SKM-1 treated with dmso at 0.1 percent for 144 hours (cell line): ENCODE data around the gene PLCB4.
"Not testable (repeated sequence)": the region's sequence is repeated elsewhere in the genome, so short reads cannot be mapped to it uniquely, and the experiment has no call there.

ENCODE experiments used
- DNase-seq: peaks from one replicate; lab custom pipeline; 2025; ENCODE audit not compliant: unreplicated experiment; lab: John Stamatoyannopoulos, UW

PLCB4 gene

GRCh38 chr20:9068841-9069663 is at the start of gene PLCB4:
PLCB4 (plus strand) TSS chr20:9069087; CDS start chr20:9307815, 238,728 bp downstream.
- no peak for DNase-seq

GRCh38 chr20:9019833-9020232 is 49.1 kb upstream of the PLCB4 start:
- no peak for DNase-seq

- DNase-seq, result no peak
Measured at GRCh38 chr20:9021216-9021615, 47.7 kb upstream of the PLCB4 start.

GRCh38 chr20:9021699-9022098 is 47.2 kb upstream of the PLCB4 start:
- DNase-seq, result no peak

GRCh38 chr20:9022376-9022775 is 46.5 kb upstream of the PLCB4 start:
- no peak for DNase-seq

- no peak for DNase-seq
Measured at GRCh38 chr20:9024606-9025005, 44.3 kb upstream of the PLCB4 start.

- no peak for DNase-seq
Measured at GRCh38 chr20:9025011-9025410, 43.9 kb upstream of the PLCB4 start.

- DNase-seq, result no peak
Measured at GRCh38 chr20:9025643-9026042, 43.2 kb upstream of the PLCB4 start.

GRCh38 chr20:9027626-9028025 is 41.3 kb upstream of the PLCB4 start:
- no peak for DNase-seq

GRCh38 chr20:9028419-9028818 is 40.5 kb upstream of the PLCB4 start:
- no peak for DNase-seq

- no peak for DNase-seq
Measured at GRCh38 chr20:9031991-9032390, 36.9 kb upstream of the PLCB4 start.

GRCh38 chr20:9032758-9033157 is 36.1 kb upstream of the PLCB4 start:
- no peak for DNase-seq

GRCh38 chr20:9035126-9035525 is 33.8 kb upstream of the PLCB4 start:
- DNase-seq, result no peak

GRCh38 chr20:9036593-9036992 is 32.3 kb upstream of the PLCB4 start:
- no peak for DNase-seq

- DNase-seq, result no peak
Measured at GRCh38 chr20:9038791-9039535, 29.9 kb upstream of the PLCB4 start.

- DNase-seq, result no peak
Measured at GRCh38 chr20:9040863-9041524, 27.9 kb upstream of the PLCB4 start.

- no peak for DNase-seq
Measured at GRCh38 chr20:9043364-9043763, 25.5 kb upstream of the PLCB4 start.

GRCh38 chr20:9047928-9048327 is 21.0 kb upstream of the PLCB4 start:
- not testable (repeated sequence) for DNase-seq

GRCh38 chr20:9051508-9051907 is 17.4 kb upstream of the PLCB4 start:
- DNase-seq, result no peak

GRCh38 chr20:9052136-9052535 is 16.8 kb upstream of the PLCB4 start:
- no peak for DNase-seq

- DNase-seq, result no peak
Measured at GRCh38 chr20:9053108-9053507, 15.8 kb upstream of the PLCB4 start.

- DNase-seq, result no peak
Measured at GRCh38 chr20:9054176-9054575, 14.7 kb upstream of the PLCB4 start.
